ENCODE measurements around the gene XKR8. TPM values are rescaled to one million over a fixed set of nuclear protein-coding genes. Genes with fewer than 3 reads are reported as not detected.

XKR8 gene
- total RNA-seq, 1 experiment from 2014 or later, result 17.2 TPM

DNA sequence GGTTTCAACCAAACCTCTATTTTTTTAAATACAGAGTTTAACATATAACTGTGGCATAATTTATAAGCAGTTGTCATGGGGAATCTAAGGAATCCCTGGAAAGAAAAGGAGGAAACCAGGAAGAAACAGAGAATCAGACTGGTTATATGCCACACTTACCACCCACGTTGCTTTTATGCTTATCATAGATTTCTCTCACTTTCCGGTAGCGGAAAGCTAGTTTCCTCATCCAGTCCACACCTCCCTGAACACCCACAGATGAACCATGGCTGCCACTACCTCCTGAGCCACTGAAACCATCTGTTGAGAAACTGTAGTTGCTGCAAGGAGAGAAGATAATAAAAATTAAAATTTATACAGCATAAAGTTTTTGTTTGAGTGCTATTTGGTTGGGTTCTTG lies 33.5 kb downstream of the XKR8 start:
- TF ChIP-seq, protein P1, sequence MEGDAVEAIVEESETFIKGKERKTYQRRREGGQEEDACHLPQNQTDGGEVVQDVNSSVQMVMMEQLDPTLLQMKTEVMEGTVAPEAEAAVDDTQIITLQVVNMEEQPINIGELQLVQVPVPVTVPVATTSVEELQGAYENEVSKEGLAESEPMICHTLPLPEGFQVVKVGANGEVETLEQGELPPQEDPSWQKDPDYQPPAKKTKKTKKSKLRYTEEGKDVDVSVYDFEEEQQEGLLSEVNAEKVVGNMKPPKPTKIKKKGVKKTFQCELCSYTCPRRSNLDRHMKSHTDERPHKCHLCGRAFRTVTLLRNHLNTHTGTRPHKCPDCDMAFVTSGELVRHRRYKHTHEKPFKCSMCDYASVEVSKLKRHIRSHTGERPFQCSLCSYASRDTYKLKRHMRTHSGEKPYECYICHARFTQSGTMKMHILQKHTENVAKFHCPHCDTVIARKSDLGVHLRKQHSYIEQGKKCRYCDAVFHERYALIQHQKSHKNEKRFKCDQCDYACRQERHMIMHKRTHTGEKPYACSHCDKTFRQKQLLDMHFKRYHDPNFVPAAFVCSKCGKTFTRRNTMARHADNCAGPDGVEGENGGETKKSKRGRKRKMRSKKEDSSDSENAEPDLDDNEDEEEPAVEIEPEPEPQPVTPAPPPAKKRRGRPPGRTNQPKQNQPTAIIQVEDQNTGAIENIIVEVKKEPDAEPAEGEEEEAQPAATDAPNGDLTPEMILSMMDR (conservative IDR thresholded peaks at IDR 0.05), result no peak
- Mint-ChIP-seq H3K36me3 (ENCODE audit: insufficient read depth in 1 of 3, low read depth in 3 of 3) (peaks cover 18 to 72% (median 59%) of the 10 kb centered on the region in 3 experiments; a peak in 6 of 7 replicates), H3K27me3 (ENCODE audit: low read depth) (no peaks in the 10 kb centered on the region), H3K4me3 (no peak overlapping the region), H3K9me3 (no peaks in the 10 kb centered on the region), H3K27ac (no peak overlapping the region), H3K4me1 (no peaks in the 10 kb centered on the region)
- Histone ChIP-seq H3K9me3 (ENCODE audit: control insufficient read depth, low read depth, low read length) (no peaks in the 10 kb centered on the region), H4K91ac (ENCODE audit: insufficient read length, low read depth, low read length) (no peak overlapping the region), H4K20me1 (ENCODE audit: control insufficient read depth, insufficient read depth, insufficient read length) (no peaks in the 10 kb centered on the region), H3K23ac (ENCODE audit: insufficient read length, low read depth, low read length) (no peak overlapping the region), H3K27me3 (ENCODE audit: insufficient read depth, low read length) (no peaks in the 10 kb centered on the region), H3K23me2 (ENCODE audit: insufficient read length, low read depth, low read length, poor library complexity, severe bottlenecking) (no peaks in the 10 kb centered on the region), H2AFZ (ENCODE audit: low read length) (no peak overlapping the region), H3K27ac (ENCODE audit: insufficient read length, low read depth, low read length) (no peak overlapping the region), H3K56ac (ENCODE audit: insufficient read length, low read depth, low read length) (no peak overlapping the region), H2AK5ac (ENCODE audit: insufficient read length, low read length) (no peak overlapping the region), H3K79me1 (ENCODE audit: insufficient read depth, low read depth, low read length, poor library complexity, severe bottlenecking) (no peaks in the 10 kb centered on the region), H3K9ac (ENCODE audit: extremely low read depth, insufficient read length, low read length) (no peak overlapping the region), H3K18ac (ENCODE audit: insufficient read length, low read depth, low read length) (no peak overlapping the region), H3K4me2 (ENCODE audit: insufficient read depth, insufficient read length, low read length) (no peak overlapping the region), H2BK5ac (ENCODE audit: insufficient read length, low read length) (no peak overlapping the region), H3T11ph (ENCODE audit: low read length) (no peak overlapping the region), H3K79me2 (ENCODE audit: insufficient read depth, low read length) (no peaks in the 10 kb centered on the region), H2BK12ac (ENCODE audit: insufficient read length, low read depth, low read length) (no peak overlapping the region), H2BK120ac (ENCODE audit: low read depth, low read length, poor library complexity, severe bottlenecking) (no peak overlapping the region), H2BK15ac (ENCODE audit: low read depth, low read length) (no peak overlapping the region), H4K5ac (ENCODE audit: insufficient read length, low read depth, low read length) (no peak overlapping the region), H3K14ac (ENCODE audit: insufficient read depth, low read length) (no peak overlapping the region), H2BK20ac (ENCODE audit: low read depth, low read length, poor library complexity, severe bottlenecking) (no peak overlapping the region), H3K4me1 (ENCODE audit: insufficient read depth, low read length) (no peaks in the 10 kb centered on the region), H3K4ac (ENCODE audit: low read depth, low read length) (no peak overlapping the region), H4K8ac (replicated peaks; ENCODE audit: insufficient read length, low read depth, low read length) (no peak overlapping the region)
- WGBS (ENCODE audit: extremely low coverage, insufficient read length, low lambda C conversion rate), result no CpG with 5 or more reads among the region's 3 CpGs
- no peak for DNase-seq
